CD4-positive, alpha-beta T cell treated with Interleukin-6 for 4 hours (primary cell): Measurements from ENCODE around the gene METTL26.

Experiments
- DNase-seq: peaks from one replicate; pipeline ENCODE4 v3.0.0-alpha.2; 2020; ENCODE audit warnings: mixed read lengths

METTL26 gene

GRCh38 chr16:637081-638018 lies 1.2 kb upstream of the METTL26 start:
- DNase-seq, result peak; percentile 94

- DNase-seq, result no peak
These were observed 416 bp downstream of the METTL26 start for GRCh38 chr16:635573-636205.

DNA sequence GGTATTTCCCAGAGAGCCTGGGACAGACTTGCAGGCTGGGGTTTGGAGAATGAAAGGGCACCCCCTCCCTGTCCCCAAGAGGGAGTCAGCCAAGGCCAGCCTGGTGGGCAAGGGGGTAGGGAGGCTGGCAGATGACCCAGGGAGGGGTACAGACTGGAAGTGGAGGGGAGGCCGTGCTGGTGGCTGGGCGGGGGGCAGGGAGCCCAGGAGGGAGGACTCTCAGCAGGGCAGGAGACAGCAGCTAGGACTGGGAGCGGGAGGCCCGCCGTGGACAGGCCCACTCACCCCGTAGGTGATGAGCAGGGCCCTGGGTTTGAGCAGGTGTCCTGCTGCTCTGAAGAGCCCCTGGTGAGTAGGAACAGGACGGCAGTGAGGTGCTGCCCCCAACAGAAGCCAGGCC lies 1.1 kb downstream of the METTL26 start:
- no peak for DNase-seq

GRCh38 chr16:634051-634670 lies 1.9 kb downstream of the METTL26 start:
- DNase-seq, result no peak

- DNase-seq, result no peak
These were observed 2.6 kb downstream of the METTL26 start for GRCh38 chr16:633336-634050.

- DNase-seq, result no peak
These were observed 3.4 kb downstream of the METTL26 start for GRCh38 chr16:632486-633335.

- DNase-seq, result no peak
These were observed 4.2 kb downstream of the METTL26 start for GRCh38 chr16:631808-632358.

GRCh38 chr16:630815-631405 lies 5.2 kb downstream of the METTL26 start, which contains the start of gene WFIKKN1:
Gene WFIKKN1, plus strand, starts transcription at chr16:630985. Its CDS starts 269 bp downstream, at chr16:631254.
- DNase-seq, result no peak

GRCh38 chr16:630249-630814 lies 5.8 kb downstream of the METTL26 start:
- no peak for DNase-seq

DNA sequence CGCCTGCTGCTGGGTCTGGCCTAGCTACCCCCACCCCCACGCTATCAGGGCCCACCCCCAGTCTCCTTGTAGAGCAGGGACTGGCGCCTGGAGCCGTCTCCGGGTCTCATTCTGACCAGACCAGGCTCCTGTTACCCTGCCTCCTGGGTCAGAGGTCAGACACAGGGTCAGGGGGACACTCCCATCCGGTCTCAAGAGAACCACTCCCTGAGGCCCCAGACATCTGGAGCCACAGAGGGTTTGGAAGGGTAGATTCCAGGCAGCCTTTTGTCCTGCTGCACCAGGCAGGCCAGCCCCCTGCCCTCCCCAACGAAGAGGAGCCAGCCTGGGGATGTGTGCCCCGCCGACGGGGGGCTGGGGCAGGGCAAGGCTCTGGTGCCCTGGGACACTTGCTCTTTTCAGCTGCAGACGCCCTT lies 6.3 kb downstream of the METTL26 start:
- no peak for DNase-seq

DNA sequence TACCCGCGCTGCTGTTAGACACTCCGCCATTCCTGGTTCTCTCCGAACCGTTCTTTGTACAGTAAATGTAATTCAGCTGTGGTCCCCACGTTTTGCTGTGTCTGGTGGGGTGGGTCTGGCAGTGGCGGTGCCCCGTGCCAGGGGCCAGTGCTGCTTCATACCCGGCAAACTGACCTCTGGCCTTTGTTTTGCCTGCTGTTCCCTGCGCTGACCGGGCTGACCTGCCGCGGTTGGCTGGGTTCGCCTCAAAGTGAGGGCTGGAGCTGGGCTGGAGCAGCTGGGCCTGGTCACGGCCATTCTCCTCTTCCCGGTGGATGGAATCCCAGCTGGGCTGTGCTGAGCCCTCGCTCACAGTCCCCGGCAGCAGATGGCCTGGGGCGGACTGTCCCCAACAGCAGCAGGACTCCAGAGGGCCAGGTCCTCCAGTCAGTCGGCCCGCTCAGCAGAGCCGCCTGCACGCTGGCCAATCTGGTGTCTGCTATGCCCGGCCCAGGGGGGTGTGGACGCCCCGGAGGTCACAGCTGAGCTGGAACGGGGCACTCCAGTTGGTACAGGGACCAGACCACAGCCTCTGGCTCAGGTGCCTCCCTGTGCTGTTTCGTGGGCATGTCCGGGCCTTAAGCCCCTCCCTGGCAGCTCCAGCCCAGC lies 6.8 kb downstream of the METTL26 start:
- no peak for DNase-seq

DNA sequence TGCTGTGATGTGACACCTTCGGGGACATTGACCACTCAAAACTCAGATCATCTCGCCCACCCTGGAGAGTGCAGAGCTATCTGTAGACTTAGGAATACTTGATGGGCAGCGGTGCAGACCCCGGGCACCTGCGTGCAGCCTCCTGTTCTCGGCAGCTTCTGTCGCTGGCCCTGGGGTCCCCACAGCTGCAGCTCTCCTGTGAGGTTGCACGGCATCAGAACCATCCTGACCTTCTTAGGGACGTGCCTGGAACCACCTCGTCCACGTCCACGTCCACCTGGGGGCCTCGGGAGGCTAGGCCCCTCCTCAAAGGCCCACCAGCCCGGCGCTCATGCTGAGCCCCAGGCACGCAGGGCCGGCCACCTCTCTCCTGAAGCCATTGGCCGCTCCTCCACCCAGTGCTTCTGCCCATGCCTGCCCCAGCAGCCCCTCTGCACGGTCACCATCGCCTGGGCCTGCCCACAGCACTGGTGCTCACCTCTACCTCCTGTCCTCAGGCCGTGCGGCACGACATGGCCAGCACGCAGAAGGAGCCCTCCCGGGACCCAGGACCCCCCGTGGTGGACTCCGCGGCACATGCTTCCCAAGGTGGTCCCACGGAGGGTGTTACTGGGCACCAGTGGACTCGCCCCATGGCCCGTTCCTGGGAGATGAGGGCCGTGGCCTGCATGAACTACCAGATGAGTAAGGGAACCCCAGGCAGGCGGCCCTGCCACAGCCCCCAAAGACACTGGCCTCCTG lies 7.6 kb downstream of the METTL26 start:
- DNase-seq, result no peak

GRCh38 chr16:627454-628239 lies 8.5 kb downstream of the METTL26 start:
- no peak for DNase-seq

GRCh38 chr16:626787-627453 lies 9.2 kb downstream of the METTL26 start:
- no peak for DNase-seq

- no peak for DNase-seq
These were observed 9.9 kb downstream of the METTL26 start for GRCh38 chr16:625977-626765.

- DNase-seq, result no peak
These were observed 10.8 kb downstream of the METTL26 start for GRCh38 chr16:625117-625976.
